ENCODE data around the gene LELP1. TPM values are rescaled to one million over a fixed set of nuclear protein-coding genes. Genes with fewer than 3 reads are reported as not detected.
"Not testable (repeated sequence)": the region's sequence is repeated elsewhere in the genome, so short reads cannot be mapped to it uniquely, and the experiment has no call there.

LELP1 gene
- total RNA-seq, 2 donors from 2014 or later = not detected

DNA sequence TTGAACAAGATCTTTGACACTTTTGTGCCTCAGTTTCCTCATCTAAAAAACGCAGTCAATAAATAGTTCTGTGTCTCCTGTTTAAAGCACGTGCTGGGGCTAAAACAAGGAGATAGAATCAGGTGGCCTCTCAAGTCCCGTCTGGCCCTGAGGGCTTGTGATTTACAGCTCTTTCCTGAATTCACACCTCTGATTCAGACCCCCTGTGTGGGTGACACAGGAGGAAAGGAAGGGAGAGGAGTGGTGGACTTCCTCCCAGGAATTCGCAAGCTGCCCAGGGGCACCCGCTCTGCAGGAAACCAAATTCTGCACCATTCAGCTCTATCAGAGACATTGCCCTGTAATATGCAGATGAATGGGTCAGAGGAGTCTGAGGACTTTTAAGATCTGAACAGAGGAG lies 9.0 kb downstream of the LELP1 start:
- H3K4me1 Mint-ChIP-seq (ENCODE audit: low read depth) = no peaks in the 10 kb centered on the region
- DNase-seq (no peak), ATAC-seq (replicated peaks in 1 of 2) (no peak)
- H3K9me3 Mint-ChIP-seq = no peaks in the 10 kb centered on the region
- peaks cover 44% of the 10 kb centered on the region for H3K27me3 Mint-ChIP-seq (ENCODE audit: low read depth)
- no peaks in the 10 kb centered on the region for H3K36me3 Mint-ChIP-seq (ENCODE audit: insufficient read depth in 2 of 2)
- H3K27ac Mint-ChIP-seq = no peak overlapping the region
- no peak overlapping the region for H3K4me3 Mint-ChIP-seq

DNA sequence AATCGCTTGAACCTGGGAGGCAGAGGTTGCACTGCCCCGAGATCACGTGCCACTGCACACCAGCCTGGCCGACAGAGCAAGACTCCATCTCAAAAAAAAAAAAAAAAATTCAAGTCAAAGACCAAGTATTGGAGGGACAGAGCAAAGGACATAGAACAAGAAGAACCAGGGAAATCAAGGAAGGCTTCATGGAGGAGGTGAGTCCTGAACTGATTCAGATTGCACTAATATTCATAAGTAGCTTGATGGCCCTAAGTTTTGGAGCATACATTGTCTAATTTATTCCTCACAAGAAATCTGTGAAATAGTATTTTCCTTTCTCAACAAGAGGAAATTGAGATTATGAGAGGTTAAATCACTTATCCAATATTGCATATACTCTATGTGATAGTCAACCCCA lies 10.3 kb downstream of the LELP1 start:
- H3K36me3 Mint-ChIP-seq (ENCODE audit: insufficient read depth in 2 of 2) = no peaks in the 10 kb centered on the region
- ATAC-seq (replicated peaks in 1 of 2) = no peak
- peaks cover 41% of the 10 kb centered on the region for H3K27me3 Mint-ChIP-seq (ENCODE audit: low read depth)
- no peak overlapping the region for H3K4me3 Mint-ChIP-seq
- no peaks in the 10 kb centered on the region for H3K9me3 Mint-ChIP-seq
- no peak overlapping the region for H3K27ac Mint-ChIP-seq
- DNase-seq = no peak
- no peaks in the 10 kb centered on the region for H3K4me1 Mint-ChIP-seq (ENCODE audit: low read depth)

DNA sequence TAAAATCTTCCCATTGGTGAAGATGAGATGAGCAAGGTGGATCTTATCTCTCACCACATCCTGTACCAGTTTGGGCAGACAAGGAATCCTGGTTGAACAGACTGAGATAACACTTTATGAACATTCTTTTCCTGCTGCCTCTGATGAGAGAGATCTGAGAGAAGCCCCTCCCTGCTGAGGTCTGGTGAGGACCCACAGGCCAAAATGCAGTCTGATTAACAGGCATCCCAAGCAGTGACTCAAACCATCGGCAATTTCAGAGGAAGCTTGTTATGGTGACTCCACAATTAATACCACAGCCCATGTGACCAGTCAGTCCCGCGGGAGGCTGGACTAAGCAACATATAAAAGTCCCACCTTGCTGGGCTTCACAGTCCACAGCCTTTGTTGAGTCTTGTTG lies 14.0 kb downstream of the LELP1 start, which contains the start of gene PRR9:
Gene PRR9, plus strand, starts transcription at position 373 of the 400 bp plus-strand sequence. CDS start 561 bp downstream, outside the sequence.
- ATAC-seq (replicated peaks in 1 of 2) (no peak), DNase-seq (no peak)
- Mint-ChIP-seq H3K27me3 (ENCODE audit: low read depth) (peaks cover 31% of the 10 kb centered on the region), H3K4me1 (ENCODE audit: low read depth) (no peaks in the 10 kb centered on the region), H3K4me3 (no peak within 1 kb of the TSS), H3K9me3 (no peaks in the 10 kb centered on the region), H3K27ac (no peak within 1 kb of the TSS), H3K36me3 (ENCODE audit: insufficient read depth in 2 of 2) (no peaks in the 10 kb centered on the region)

DNA sequence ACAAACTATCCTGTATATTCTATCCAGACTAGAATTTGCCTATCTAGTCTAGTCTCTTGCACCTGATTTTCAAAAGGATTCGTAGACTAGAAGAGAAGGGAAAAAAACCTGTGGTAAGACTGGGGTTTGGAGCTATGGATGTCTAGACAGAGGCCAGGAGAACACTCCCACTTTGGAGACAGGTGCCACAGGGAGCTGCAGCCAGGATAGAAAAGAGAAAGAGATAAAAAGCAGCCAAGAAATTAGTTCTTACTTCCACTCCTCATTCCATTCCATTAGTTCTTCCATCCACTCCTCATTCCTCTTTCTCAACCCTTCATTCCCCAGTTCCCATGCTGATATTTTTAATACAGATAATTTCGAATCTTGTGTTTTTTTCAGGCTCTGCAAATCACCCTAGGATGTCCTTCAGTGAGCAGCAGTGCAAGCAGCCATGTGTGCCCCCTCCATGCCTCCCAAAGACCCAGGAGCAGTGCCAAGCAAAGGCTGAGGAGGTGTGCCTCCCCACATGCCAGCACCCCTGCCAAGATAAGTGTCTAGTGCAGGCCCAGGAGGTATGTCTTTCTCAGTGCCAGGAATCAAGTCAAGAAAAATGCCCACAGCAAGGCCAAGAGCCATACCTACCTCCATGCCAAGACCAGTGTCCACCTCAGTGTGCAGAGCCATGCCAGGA lies 14.7 kb downstream of the LELP1 start:
- Mint-ChIP-seq H3K27ac (no peak overlapping the region), H3K36me3 (ENCODE audit: insufficient read depth in 2 of 2) (no peaks in the 10 kb centered on the region), H3K4me3 (no peak overlapping the region), H3K27me3 (ENCODE audit: low read depth) (peaks cover 25% of the 10 kb centered on the region), H3K4me1 (ENCODE audit: low read depth) (no peaks in the 10 kb centered on the region), H3K9me3 (no peaks in the 10 kb centered on the region)
- ATAC-seq (replicated peaks in 1 of 2) (no peak), DNase-seq (no peak)

DNA sequence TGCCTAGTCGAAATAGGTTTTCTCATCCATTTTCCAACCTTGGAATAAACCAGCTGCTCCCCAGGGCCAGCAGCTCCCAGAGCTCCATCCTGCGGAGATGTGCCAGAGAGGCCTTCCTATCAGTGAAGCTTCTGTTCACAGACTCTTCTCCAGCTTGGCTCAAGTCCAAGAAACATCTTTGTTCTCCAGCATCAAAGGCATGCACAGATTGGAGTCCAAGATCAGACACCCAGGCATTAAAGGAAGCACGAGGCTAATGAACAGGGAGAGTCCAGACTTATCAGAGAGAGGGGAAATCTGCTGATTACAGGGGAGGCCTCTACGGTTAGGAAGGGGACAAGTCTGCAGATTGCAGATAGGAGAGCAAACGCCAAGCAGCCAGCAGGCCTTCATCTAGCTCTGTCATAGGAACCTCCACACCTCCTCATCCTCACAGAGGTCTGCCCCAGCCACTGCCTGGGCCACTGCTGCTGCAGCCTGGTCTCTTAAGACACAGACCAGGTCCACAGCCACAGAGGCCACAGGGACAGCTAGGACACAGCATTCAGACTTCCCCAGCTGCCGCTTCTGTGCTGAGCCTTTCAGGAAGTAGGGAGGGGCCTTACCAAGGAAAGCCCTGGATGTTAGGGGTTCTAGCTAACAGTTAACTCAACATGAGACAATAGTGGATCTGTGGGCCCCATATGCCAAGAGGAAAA lies 17.5 kb downstream of the LELP1 start:
- no peak for DNase-seq
- Mint-ChIP-seq H3K27me3 (ENCODE audit: low read depth) (peaks cover 26% of the 10 kb centered on the region), H3K4me3 (no peak overlapping the region), H3K27ac (no peak overlapping the region), H3K36me3 (ENCODE audit: insufficient read depth in 2 of 2) (no peaks in the 10 kb centered on the region), H3K9me3 (no peaks in the 10 kb centered on the region), H3K4me1 (ENCODE audit: low read depth) (peaks cover 5% of the 10 kb centered on the region)
- ATAC-seq (replicated peaks in 1 of 2) = no peak

DNA sequence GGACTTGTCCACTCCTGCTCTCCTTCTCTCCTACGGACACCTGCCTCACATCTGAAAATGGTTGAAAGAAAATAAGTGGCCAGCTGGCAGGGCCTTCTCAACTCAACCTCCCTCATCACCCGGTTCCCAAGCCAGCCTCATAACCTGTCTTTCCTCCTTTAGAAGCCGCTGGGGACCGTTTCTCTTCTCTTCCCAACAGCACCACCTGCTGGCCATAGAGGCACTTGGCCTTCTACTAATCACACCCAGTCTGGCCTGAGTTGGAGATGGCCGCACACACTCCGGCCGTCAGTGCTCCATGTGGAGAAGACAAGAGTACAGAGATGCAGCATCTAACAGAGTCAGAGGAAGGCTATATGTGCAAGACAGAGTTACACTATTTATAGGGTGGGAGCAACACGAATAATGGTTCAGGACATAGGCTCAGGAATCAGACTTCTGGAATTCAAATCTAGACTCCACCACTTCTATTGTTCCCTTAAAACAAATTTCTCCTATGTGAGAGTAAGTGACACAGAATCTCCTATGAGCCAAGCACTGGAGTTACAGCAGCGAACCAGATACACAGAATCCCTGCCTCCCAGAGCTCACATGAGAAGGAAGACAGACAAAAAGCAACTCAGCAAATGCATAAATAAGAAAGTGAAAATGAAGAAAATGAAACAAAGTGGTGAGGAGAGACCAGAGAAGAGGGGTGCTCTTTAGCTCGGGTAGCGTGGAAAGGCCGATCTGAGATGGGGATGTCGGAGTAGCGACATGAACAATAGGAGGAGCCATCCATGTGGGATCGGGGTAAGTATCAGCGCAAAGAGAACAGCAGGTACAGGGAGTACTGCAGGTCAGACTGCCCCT lies 20.0 kb downstream of the LELP1 start:
- not testable (repeated sequence) for H3K36me3 Mint-ChIP-seq (ENCODE audit: insufficient read depth in 2 of 2); H3K27ac Mint-ChIP-seq
- peak; percentile 54 to 63 for ATAC-seq (replicated peaks in 1 of 2)

DNA sequence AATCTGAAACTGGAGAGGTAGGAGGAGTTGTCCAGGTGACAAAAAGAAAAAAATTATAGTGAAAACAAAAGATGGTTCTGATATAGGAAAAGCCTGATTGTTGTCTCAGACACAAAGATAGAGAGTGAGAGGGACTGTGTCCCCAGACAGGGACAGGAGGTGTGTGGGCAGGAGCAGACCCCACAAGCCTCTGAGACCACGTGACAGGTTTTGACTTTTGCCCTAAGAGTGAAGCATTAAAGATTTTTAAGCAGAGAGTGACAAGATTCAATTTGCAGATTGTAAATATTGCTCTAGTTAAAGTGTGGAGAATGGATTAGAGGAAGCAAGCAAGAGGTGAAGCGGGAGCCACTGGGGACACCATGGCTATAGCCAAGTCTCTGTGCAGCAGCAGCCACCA lies 24.6 kb downstream of the LELP1 start:
- no peak for DNase-seq
- Mint-ChIP-seq H3K4me1 (ENCODE audit: low read depth) (peaks cover 5% of the 10 kb centered on the region), H3K9me3 (no peaks in the 10 kb centered on the region)

More for the DNA sequence above, 20.0 kb downstream of the LELP1 start:
- not testable (repeated sequence) for H3K4me1 Mint-ChIP-seq (ENCODE audit: low read depth); H3K9me3 Mint-ChIP-seq; H3K4me3 Mint-ChIP-seq
- DNase-seq = peak; percentile 64 to 66
- H3K27me3 Mint-ChIP-seq (ENCODE audit: low read depth) = peaks cover 13% of the 10 kb centered on the region

DNA sequence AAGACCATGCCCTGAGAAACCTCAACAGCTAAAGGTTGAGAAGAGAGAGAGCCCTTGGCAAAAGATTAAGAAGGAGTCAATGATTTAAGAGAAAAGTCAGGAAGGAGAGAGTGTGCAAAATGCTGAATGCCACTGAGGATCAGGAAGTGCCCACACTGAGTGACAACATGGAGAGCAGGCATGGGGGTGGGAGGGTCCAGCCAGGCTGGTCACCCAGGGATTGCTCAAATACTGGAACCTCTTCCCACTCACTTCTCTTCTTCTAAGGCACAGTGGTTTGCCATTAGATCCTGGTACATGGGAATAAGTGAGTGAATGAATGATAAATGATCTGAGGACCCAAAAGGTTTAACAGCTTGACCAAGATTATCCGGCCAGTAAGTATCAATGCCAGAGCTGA lies 25.3 kb downstream of the LELP1 start:
- no peak for DNase-seq
- no peak for ATAC-seq (replicated peaks in 1 of 2)
- Mint-ChIP-seq H3K27me3 (ENCODE audit: low read depth) (peaks cover 8% of the 10 kb centered on the region), H3K27ac (no peak overlapping the region), H3K9me3 (no peaks in the 10 kb centered on the region), H3K4me1 (ENCODE audit: low read depth) (no peaks in the 10 kb centered on the region), H3K36me3 (ENCODE audit: insufficient read depth in 2 of 2) (no peaks in the 10 kb centered on the region), H3K4me3 (no peak overlapping the region)

More for the DNA sequence above, 24.6 kb downstream of the LELP1 start:
- Mint-ChIP-seq H3K27me3 (ENCODE audit: low read depth) (peaks cover 15% of the 10 kb centered on the region), H3K27ac (no peak overlapping the region), H3K4me3 (no peak overlapping the region), H3K36me3 (ENCODE audit: insufficient read depth in 2 of 2) (no peaks in the 10 kb centered on the region)
- ATAC-seq (replicated peaks in 1 of 2) = no peak

DNA sequence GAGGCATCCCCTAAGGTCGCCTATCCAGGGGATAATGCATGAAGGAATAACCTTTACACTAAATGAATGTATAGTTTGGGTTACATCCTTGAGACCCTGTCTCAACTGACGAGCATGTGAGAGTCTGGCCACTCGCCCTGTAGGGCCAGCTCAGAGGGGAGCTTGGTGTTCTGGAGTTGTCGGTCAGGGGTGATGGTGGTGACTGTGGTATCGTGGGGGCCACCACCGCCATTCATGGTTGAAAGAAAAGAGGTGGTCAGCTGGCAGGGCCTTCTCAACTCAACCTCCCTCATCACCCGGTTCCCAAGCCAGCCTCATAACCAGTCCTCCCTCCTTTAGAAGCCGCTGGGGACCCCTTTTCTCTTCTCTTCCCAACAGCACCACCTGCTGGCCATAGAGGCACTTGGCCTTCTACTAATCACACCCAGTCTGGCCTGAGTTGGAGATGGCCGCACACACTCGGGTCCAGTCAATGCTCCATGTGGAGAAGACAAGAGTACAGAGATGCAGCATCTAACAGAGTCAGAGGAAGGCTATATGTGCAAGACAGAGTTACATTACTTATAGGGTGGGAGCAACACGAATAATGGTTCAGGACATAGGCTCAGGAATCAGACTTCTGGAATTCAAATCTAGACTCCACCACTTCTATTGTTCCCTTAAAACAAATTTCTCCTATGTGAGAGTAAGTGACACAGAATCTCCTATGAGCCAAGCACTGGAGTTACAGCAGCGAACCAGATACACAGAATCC lies 26.0 kb downstream of the LELP1 start:
- H3K27me3 Mint-ChIP-seq (ENCODE audit: low read depth); H3K4me3 Mint-ChIP-seq; H3K27ac Mint-ChIP-seq; ATAC-seq (replicated peaks in 1 of 2); H3K9me3 Mint-ChIP-seq; H3K36me3 Mint-ChIP-seq (ENCODE audit: insufficient read depth in 2 of 2); H3K4me1 Mint-ChIP-seq (ENCODE audit: low read depth): not testable (repeated sequence)
- peak; percentile 38 to 44 for DNase-seq

DNA sequence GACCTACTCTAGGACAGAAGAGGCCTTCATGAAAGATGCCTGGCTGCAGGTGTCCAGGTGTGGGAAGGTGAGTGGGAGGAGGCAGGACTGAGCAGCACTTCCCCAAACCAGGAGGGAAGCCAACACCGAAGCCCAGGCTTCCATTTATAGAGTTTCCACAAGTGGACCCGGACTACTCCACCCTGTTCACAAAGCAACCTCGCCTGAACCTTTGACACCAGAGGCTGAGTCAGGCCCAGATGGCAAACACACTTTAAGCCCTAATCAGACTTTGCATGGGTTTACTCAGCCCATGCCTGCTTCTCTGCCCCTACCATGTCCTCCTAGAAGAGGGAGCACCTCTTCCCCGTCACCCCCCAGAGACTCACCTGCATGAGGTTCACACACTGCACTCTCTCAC lies 28.1 kb downstream of the LELP1 start:
- peaks cover 13% of the 10 kb centered on the region for H3K27me3 Mint-ChIP-seq (ENCODE audit: low read depth)
- ATAC-seq (replicated peaks in 1 of 2) (no peak), DNase-seq (no peak)
- H3K4me1 Mint-ChIP-seq (ENCODE audit: low read depth) = no peaks in the 10 kb centered on the region
- H3K27ac Mint-ChIP-seq = no peak overlapping the region
- H3K36me3 Mint-ChIP-seq (ENCODE audit: insufficient read depth in 2 of 2) = no peaks in the 10 kb centered on the region
- H3K9me3 Mint-ChIP-seq = no peaks in the 10 kb centered on the region
- no peak overlapping the region for H3K4me3 Mint-ChIP-seq

DNA sequence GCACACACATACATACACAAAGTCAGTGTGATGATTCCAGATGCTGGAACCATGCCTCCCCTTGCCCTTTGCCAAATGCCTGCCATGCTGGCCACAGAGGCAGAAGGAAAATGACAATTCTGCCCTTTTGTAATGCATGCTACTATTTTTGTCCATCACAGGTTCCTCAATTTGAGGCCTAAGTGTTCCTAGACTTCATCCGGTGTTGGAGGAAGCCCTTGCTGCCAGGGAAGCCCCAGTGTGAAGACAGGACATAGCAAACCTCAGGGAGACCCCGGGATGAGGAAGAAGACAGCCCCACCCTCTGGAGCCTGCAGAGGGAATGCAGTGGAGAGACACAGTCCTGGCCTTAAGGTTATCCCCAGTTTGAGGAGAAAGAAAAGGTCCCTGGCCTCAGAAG lies 28.6 kb downstream of the LELP1 start:
- H3K9me3 Mint-ChIP-seq = no peaks in the 10 kb centered on the region
- H3K36me3 Mint-ChIP-seq (ENCODE audit: insufficient read depth in 2 of 2) = no peaks in the 10 kb centered on the region
- no peak overlapping the region for H3K4me3 Mint-ChIP-seq
- H3K27ac Mint-ChIP-seq = no peak overlapping the region
- DNase-seq = no peak
- no peaks in the 10 kb centered on the region for H3K4me1 Mint-ChIP-seq (ENCODE audit: low read depth)
- ATAC-seq (replicated peaks in 1 of 2) = no peak
- peaks cover 13% of the 10 kb centered on the region for H3K27me3 Mint-ChIP-seq (ENCODE audit: low read depth)

DNA sequence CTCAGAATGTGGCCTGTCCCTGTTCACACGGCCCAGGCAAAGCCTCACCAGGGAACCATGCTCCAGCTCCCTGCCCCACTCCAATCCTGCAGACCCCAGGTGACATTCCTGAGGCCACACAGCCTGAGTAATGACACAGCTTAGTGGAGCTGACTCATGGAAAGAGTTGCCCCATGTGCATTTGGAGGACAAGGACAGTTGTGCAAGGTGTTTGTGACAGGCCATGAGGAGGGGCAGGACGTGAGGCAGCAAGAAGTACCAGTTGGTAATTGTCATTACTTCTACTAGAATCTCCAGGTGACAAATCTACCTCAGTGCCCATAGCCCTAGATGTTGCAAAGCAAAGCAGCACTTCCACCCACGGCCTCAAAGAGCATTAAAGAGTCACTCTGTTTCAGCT lies 29.3 kb downstream of the LELP1 start:
- no peaks in the 10 kb centered on the region for H3K36me3 Mint-ChIP-seq (ENCODE audit: insufficient read depth in 2 of 2)
- no peak for ATAC-seq (replicated peaks in 1 of 2)
- peaks cover 13% of the 10 kb centered on the region for H3K27me3 Mint-ChIP-seq (ENCODE audit: low read depth)
- no peaks in the 10 kb centered on the region for H3K4me1 Mint-ChIP-seq (ENCODE audit: low read depth)
- DNase-seq = no peak
- H3K9me3 Mint-ChIP-seq = no peaks in the 10 kb centered on the region
- no peak overlapping the region for H3K4me3 Mint-ChIP-seq
- H3K27ac Mint-ChIP-seq = no peak overlapping the region

DNA sequence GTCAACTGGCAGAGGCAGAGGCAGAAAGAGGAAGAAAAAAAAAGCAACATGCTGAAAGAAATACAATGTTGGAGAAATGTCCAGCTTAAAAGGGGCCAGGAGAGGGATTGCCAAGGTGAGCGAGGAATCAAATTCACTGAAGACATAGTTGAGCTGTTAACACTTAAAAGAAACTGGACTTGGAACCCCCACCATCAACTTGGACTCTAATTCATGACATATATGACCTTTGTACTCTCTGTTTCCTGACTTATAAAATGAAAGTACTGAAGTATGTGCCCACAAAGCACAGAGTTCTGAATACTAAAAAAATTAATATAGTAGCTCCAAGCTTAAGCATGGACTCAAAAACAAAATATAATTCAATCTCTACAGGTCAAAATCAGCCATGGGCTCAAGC lies 30.2 kb downstream of the LELP1 start:
- no peaks in the 10 kb centered on the region for H3K9me3 Mint-ChIP-seq
- no peak for ATAC-seq (replicated peaks in 1 of 2)
- no peak for DNase-seq
- no peak overlapping the region for H3K4me3 Mint-ChIP-seq
- no peaks in the 10 kb centered on the region for H3K36me3 Mint-ChIP-seq (ENCODE audit: insufficient read depth in 2 of 2)
- no peak overlapping the region for H3K27ac Mint-ChIP-seq
- H3K4me1 Mint-ChIP-seq (ENCODE audit: low read depth) = no peaks in the 10 kb centered on the region
- H3K27me3 Mint-ChIP-seq (ENCODE audit: low read depth) = peaks cover 13% of the 10 kb centered on the region

Data from activated T-cell treated with anti-CD3 and anti-CD28 coated beads, Interleukin-2, amount 50 U/mL, for 72 hours (primary cell).